Measurements from ENCODE around the gene ATP8B4.

DNA sequence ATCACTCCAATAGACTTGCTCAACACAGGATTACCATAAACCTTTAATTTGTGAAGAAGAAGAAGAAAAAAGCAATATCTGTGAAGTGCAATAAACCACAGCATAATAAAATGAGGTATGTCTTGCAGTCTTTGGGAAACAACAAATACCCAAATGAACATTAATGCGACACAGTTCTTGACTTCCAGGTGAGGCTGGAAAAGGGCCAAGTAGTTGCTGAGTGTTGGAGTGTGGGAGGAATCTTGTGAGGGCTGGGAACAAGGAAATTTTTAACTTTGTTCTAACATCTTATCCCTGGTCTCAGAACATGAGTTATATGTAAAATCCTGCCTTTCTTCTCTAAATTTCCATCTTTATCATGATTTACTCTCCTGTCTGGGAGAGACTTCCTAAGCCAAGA lies 291.7 kb downstream of the ATP8B4 start:
- TF ChIP-seq, protein P1, sequence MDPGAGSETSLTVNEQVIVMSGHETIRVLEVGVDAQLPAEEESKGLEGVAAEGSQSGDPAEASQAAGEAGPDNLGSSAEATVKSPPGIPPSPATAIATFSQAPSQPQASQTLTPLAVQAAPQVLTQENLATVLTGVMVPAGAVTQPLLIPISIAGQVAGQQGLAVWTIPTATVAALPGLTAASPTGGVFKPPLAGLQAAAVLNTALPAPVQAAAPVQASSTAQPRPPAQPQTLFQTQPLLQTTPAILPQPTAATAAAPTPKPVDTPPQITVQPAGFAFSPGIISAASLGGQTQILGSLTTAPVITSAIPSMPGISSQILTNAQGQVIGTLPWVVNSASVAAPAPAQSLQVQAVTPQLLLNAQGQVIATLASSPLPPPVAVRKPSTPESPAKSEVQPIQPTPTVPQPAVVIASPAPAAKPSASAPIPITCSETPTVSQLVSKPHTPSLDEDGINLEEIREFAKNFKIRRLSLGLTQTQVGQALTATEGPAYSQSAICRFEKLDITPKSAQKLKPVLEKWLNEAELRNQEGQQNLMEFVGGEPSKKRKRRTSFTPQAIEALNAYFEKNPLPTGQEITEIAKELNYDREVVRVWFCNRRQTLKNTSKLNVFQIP (CRISPR knock-in tag; IDR thresholded peaks at IDR 0.05; ENCODE audit: borderline replicate concordance, low read depth), result no peak
- TF ChIP-seq ZNF8 (CRISPR knock-in tag; IDR thresholded peaks at IDR 0.05), result no peak
- no peak for TF ChIP-seq ZNF70 (CRISPR knock-in tag; IDR thresholded peaks at IDR 0.05)
- no peak for TF ChIP-seq RARB (CRISPR knock-in tag; IDR thresholded peaks at IDR 0.05)
- TF ChIP-seq ARNTL (CRISPR knock-in tag; IDR thresholded peaks at IDR 0.05; ENCODE audit: borderline replicate concordance, low read depth), result no peak
- TF ChIP-seq PATZ1 (CRISPR knock-in tag; IDR thresholded peaks at IDR 0.05; ENCODE audit: borderline replicate concordance), result no peak
- TF ChIP-seq CSDC2 (CRISPR knock-in tag; IDR thresholded peaks at IDR 0.05), result no peak
- no peak for TF ChIP-seq PPARA (CRISPR knock-in tag; IDR thresholded peaks at IDR 0.05; ENCODE audit: borderline replicate concordance)
